GM10266 (cell line): ENCODE results near the gene PDGFA.

Experiments used
- DNase-seq: peaks from one replicate; pipeline ENCODE4 v3.0.0; 2012; ENCODE audit errors: extremely low spot score
- CTCF ChIP-seq: IDR thresholded peaks from 2 replicates; pipeline ENCODE4 v1.5.1; 2012; ENCODE audit warnings: mild to moderate bottlenecking, low read depth; ENCODE audit not compliant: control insufficient read depth, insufficient read depth; ENCODE audit errors: missing control alignments

PDGFA gene

GRCh38 chr7:461453-462172, 58.0 kb downstream of the PDGFA start:
- DNase-seq, result no peak
- TF ChIP-seq CTCF, result no peak

GRCh38 chr7:461117-461452, 58.6 kb downstream of the PDGFA start:
- TF ChIP-seq CTCF, result no peak
- DNase-seq, result no peak

- DNase-seq, result no peak
- no peak for TF ChIP-seq CTCF
These were observed 59.1 kb downstream of the PDGFA start for GRCh38 chr7:460374-461116.

GRCh38 chr7:459584-460373, 59.9 kb downstream of the PDGFA start:
- no peak for DNase-seq
- TF ChIP-seq CTCF, result no peak

- no peak for TF ChIP-seq CTCF
- no peak for DNase-seq
These were observed 61.0 kb downstream of the PDGFA start for GRCh38 chr7:458511-459245.

GRCh38 chr7:457814-458510, 61.7 kb downstream of the PDGFA start:
- no peak for TF ChIP-seq CTCF
- no peak for DNase-seq
